Subcutaneous adipose tissue (tissue), 4 donors: ENCODE measurements around the gene UGT1A7. TPM values are rescaled to one million over a fixed set of nuclear protein-coding genes. Genes with fewer than 3 reads are reported as not detected.

Source experiments
- CTCF ChIP-seq: fragments of 450-650 bp; IDR thresholded peaks from one replicate; pipeline ENCODE4 v1.5.1; 2016; ENCODE audit warnings: low read depth, mild to moderate bottlenecking, control low read depth, antibody characterized with exemption, moderate library complexity
- total RNA-seq, 4 donors: library from RNA; depleted of rRNA; stranded (reverse); fragments of >200 nt; gene quantifications; one replicate each; pipeline ENCODE4 v1.1.0, GENCODE V29; 2016

Gene UGT1A7
- total RNA-seq, 4 donors from 2014 or later, result 0.88 TPM; not detected in 3

DNA sequence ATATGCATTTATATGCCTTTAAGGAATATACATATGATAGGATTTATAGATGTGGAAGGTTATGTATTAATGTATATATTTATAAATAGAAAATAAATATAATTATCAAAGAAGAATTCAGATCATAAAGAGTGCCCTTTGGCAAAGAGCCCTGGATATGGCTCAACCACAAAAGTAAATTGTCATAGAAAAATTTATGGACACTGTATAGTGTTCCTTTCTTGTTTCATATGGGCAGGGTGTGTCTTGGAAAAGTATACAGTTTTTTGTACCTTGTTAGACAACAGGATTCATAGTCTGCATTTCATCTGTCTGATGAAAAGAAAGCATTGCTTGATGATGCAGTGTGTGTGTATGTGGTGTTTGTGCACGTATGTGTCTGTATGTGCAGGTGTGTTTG is 2.9 kb downstream of the UGT1A7 start:
- no peak for TF ChIP-seq CTCF

- TF ChIP-seq CTCF, result no peak
These were observed 5.2 kb downstream of the UGT1A7 start for GRCh38 chr2:233686928-233687327.

DNA sequence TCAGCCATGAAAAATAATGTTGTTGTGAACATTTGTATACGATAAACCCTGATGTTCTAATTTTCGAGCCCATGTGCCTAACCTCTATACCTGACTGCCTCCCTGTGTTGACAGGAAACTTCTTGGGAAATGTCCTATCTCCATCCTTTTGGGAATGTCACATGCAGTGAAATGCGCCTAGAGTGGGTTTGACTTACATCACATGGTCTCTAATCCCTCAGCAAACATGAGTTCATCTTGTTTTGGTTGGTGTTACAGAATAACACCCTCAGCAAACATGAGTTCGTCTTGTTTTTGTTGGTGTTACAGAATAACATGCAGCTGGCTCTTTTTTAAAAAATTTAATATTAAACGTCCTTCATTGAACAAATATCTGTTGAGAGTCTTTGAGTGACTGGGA is 6.6 kb downstream of the UGT1A7 start:
- TF ChIP-seq CTCF, result no peak

- TF ChIP-seq CTCF, result no peak
These were observed 7.3 kb downstream of the UGT1A7 start for GRCh38 chr2:233689031-233689430.

GRCh38 chr2:233689501-233689900 is 7.8 kb downstream of the UGT1A7 start:
- no peak for TF ChIP-seq CTCF

GRCh38 chr2:233690444-233690843 is 8.7 kb downstream of the UGT1A7 start:
- TF ChIP-seq CTCF, result no peak

GRCh38 chr2:233691443-233692433 is 10.0 kb downstream of the UGT1A7 start:
- no peak for TF ChIP-seq CTCF
